Upper lobe of left lung (tissue), 4 donors: ENCODE results near the gene ZNF512B.

ENCODE experiments used
- POLR2A ChIP-seq, 4 donors: fragments of 450-650 bp; IDR thresholded peaks; one replicate each; pipeline ENCODE4 v1.5.1; 2016 to 2017; ENCODE audit warnings: antibody characterized with exemption in 4 of 4, mild to moderate bottlenecking in 2 of 4
- POLR2AphosphoS5 ChIP-seq, 2 donors: sonication (generic); formaldehyde crosslinking; IDR thresholded peaks; one replicate each; pipeline ENCODE4 v1.5.1; 2017; ENCODE audit warnings: antibody characterized with exemption in 2 of 2
- TF ChIP-seq, protein P1 (sequence below), 6 experiments: fragments of 450-650 bp in 4 of 6; fragments of 200-600 bp in 2 of 6; sonication (generic) in 2 of 6; IDR thresholded peaks; one replicate each; pipeline ENCODE4 v1.5.1; 2016 to 2019; ENCODE audit warnings: antibody characterized with exemption in 6 of 6

DNA sequence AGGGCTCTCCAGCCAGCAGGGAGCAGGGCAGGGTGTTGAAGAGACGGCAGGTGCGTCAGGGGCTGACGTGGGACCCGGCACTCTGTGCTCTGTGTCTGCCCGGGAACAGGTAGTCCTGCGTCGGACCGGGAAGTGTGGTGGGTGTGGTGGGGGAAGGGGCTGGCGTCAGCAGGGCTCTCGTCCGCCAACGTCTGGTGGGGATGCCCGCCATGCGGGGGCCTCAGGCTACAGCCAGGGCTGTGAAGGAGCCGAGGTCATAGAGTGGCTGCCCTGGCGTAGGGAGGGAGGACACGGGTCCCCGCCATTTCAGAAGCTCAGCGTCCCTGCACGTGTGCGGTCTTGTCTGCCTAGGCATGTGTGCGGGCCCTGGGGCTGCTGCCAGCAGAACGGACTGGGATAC is 49.5 kb downstream of the ZNF512B start:
- TF ChIP-seq, protein P1, sequence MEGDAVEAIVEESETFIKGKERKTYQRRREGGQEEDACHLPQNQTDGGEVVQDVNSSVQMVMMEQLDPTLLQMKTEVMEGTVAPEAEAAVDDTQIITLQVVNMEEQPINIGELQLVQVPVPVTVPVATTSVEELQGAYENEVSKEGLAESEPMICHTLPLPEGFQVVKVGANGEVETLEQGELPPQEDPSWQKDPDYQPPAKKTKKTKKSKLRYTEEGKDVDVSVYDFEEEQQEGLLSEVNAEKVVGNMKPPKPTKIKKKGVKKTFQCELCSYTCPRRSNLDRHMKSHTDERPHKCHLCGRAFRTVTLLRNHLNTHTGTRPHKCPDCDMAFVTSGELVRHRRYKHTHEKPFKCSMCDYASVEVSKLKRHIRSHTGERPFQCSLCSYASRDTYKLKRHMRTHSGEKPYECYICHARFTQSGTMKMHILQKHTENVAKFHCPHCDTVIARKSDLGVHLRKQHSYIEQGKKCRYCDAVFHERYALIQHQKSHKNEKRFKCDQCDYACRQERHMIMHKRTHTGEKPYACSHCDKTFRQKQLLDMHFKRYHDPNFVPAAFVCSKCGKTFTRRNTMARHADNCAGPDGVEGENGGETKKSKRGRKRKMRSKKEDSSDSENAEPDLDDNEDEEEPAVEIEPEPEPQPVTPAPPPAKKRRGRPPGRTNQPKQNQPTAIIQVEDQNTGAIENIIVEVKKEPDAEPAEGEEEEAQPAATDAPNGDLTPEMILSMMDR (IDR thresholded peaks at IDR 0.05), result no peak
- TF ChIP-seq POLR2A (IDR thresholded peaks at IDR 0.05), result no peak
- TF ChIP-seq POLR2AphosphoS5 (IDR thresholded peaks at IDR 0.05), result no peak
